SK-N-MC (cell line): ENCODE data around the gene SPINK5.
"Not testable (repeated sequence)": the region's sequence is repeated elsewhere in the genome, so short reads cannot be mapped to it uniquely, and the experiment has no call there.

Experiments
- DNase-seq: peaks from one replicate; pipeline ENCODE4 v3.0.0-alpha.2; 2011; ENCODE audit warnings: low read depth, low spot score
- H3K27ac ChIP-seq: fragments of 200-600 bp; sonication (generic); 2 replicates; pipeline ENCODE4 v1.5.1; 2016; ENCODE audit warnings: mixed run types
- H3K36me3 ChIP-seq: fragments of 200-600 bp; sonication (generic); 2 replicates; pipeline ENCODE4 v1.6.1; 2017; ENCODE audit warnings: antibody characterized with exemption, low read length, mixed read lengths; ENCODE audit not compliant: insufficient read depth
- H3K4me3 ChIP-seq: fragments of 200-600 bp; sonication (generic); 2 replicates; pipeline ENCODE4 v1.5.1; 2016
- H3K9ac ChIP-seq: fragments of 200-600 bp; sonication (generic); 2 replicates; pipeline ENCODE4 v1.8.0; 2017; ENCODE audit warnings: mixed run types, mixed read lengths; ENCODE audit not compliant: insufficient read length
- H3K9me3 ChIP-seq: fragments of 200-600 bp; sonication (generic); 2 replicates; pipeline ENCODE4 v1.6.1; 2017; ENCODE audit warnings: low read depth, mild to moderate bottlenecking, antibody characterized with exemption, low read length, moderate library complexity, mixed read lengths
- EZH2 ChIP-seq: fragments of 200-600 bp; sonication (generic); IDR thresholded peaks from one replicate; pipeline ENCODE4 v1.6.1; 2017; ENCODE audit warnings: antibody characterized with exemption
- FOXP2 ChIP-seq: optimal IDR thresholded peaks from 2 replicates; pipeline ENCODE3; 2011; ENCODE audit warnings: mild to moderate bottlenecking, moderate library complexity; ENCODE audit not compliant: insufficient read depth; ENCODE audit errors: extremely low read length, control extremely low read depth
- POLR2AphosphoS5 ChIP-seq: IDR thresholded peaks from 2 replicates; pipeline ENCODE4 v1.6.1; 2012; ENCODE audit warnings: mild to moderate bottlenecking, low read depth, low read length, borderline replicate concordance

The SPINK5 gene

GRCh38 chr5:148042881-148043280 lies 20.9 kb upstream of the SPINK5 start:
- H3K9me3 ChIP-seq: no peaks in the 10 kb centered on the region
- H3K36me3 ChIP-seq: no peaks in the 10 kb centered on the region
- H3K27ac ChIP-seq: no peak overlapping the region
- no peak overlapping the region for H3K4me3 ChIP-seq
- H3K9ac ChIP-seq: no peak overlapping the region
- no peak for DNase-seq
- TF ChIP-seq EZH2 (no peak), FOXP2 (no peak)

- TF ChIP-seq EZH2 (no peak), FOXP2 (no peak)
- no peak for DNase-seq
- no peak overlapping the region for H3K27ac ChIP-seq
- no peaks in the 10 kb centered on the region for H3K36me3 ChIP-seq
- H3K9ac ChIP-seq: no peak overlapping the region
- no peak overlapping the region for H3K4me3 ChIP-seq
- no peaks in the 10 kb centered on the region for H3K9me3 ChIP-seq
Measured at GRCh38 chr5:148043705-148044104, 20.1 kb upstream of the SPINK5 start.

- H3K9me3 ChIP-seq, H3K36me3 ChIP-seq, H3K4me3 ChIP-seq, H3K27ac ChIP-seq, H3K9ac ChIP-seq, DNase-seq: not testable (repeated sequence)
Measured at GRCh38 chr5:148055160-148055559, 8.6 kb upstream of the SPINK5 start.

DNA sequence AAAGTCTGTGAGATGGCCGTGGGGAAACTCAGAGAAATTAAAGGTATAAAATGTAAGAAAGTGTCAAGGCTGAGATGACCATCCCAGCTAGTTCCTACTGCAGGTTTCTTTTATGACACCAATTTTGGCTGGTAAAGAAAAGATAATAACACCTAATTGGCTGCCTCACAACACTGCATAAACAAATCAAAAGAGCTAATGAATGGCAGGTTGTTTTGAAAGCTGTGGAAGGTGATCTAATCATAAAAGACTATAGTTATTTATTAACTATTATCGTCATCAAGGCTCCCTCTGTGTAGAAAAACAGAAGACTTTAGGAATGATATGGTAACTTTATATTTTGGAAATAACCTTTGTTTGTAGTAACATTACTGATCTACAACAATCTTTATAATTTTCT lies 3.5 kb upstream of the SPINK5 start:
- TF ChIP-seq FOXP2: no peak
- TF ChIP-seq POLR2AphosphoS5: no peak
- no peak for TF ChIP-seq EZH2

DNA sequence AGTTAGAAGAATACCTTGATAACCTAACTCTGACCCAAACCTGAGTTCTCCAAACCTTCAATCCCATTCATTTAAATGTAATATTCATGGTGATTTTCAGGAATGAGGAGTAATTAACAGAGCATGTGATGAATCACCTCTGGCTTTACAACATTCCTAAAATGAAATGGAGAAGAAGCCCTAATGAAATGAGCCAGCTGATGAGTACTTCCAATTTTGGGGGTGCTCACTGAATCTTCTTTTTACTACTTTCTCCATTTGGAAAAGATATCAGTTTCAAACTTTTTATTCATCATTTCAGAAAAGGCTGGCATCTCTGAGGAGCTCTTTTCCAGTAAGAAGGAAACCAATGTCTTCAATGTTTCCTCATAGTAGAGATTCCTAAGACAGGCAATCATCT lies 2.9 kb upstream of the SPINK5 start:
- TF ChIP-seq EZH2 (no peak), POLR2AphosphoS5 (no peak), FOXP2 (no peak)
- no peak for DNase-seq
- H3K27ac ChIP-seq: no peak overlapping the region

More for the DNA sequence above, 3.5 kb upstream of the SPINK5 start:
- DNase-seq: no peak
- H3K9me3 ChIP-seq: peaks cover 1% of the 10 kb centered on the region; the same call in 1 of the 2 replicates
- H3K36me3 ChIP-seq: no peaks in the 10 kb centered on the region
- no peak overlapping the region for H3K4me3 ChIP-seq
- no peak overlapping the region for H3K9ac ChIP-seq
- no peak overlapping the region for H3K27ac ChIP-seq

GRCh38 chr5:148070621-148071020 lies 6.8 kb downstream of the SPINK5 start:
- no peak overlapping the region for H3K4me3 ChIP-seq
- no peaks in the 10 kb centered on the region for H3K36me3 ChIP-seq
- DNase-seq: no peak
- TF ChIP-seq POLR2AphosphoS5 (no peak), FOXP2 (no peak), EZH2 (no peak)
- H3K9ac ChIP-seq: no peak overlapping the region
- no peaks in the 10 kb centered on the region for H3K9me3 ChIP-seq
- no peak overlapping the region for H3K27ac ChIP-seq

More for the DNA sequence above, 2.9 kb upstream of the SPINK5 start:
- H3K9ac ChIP-seq: no peak overlapping the region
- H3K4me3 ChIP-seq: no peak overlapping the region
- H3K9me3 ChIP-seq: no peaks in the 10 kb centered on the region
- H3K36me3 ChIP-seq: no peaks in the 10 kb centered on the region

- DNase-seq: no peak
- TF ChIP-seq EZH2 (no peak), FOXP2 (no peak), POLR2AphosphoS5 (no peak)
- Histone ChIP-seq H3K36me3 (no peaks in the 10 kb centered on the region), H3K27ac (no peak overlapping the region), H3K4me3 (no peak overlapping the region), H3K9me3 (no peaks in the 10 kb centered on the region), H3K9ac (no peak overlapping the region)
Measured at GRCh38 chr5:148072207-148072606, 8.4 kb downstream of the SPINK5 start.

DNA sequence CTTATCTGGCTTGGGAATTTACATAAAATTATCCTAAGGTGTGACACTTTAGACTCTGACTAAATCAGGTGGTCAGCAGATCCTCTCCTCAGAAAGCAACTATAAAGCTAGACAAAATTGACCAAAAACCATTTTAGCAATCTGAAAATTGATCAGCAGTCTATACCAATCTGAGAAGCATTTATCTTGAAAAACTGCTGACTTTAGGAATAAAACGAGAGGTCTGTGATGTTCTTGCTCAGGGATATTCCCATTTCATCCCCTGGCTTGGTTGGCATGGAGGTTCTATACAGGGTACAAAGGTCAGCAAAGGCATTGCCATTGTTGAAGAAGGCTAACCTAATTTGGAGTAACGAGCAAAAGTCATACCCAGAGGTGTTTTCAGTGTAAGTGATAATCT lies 11.7 kb downstream of the SPINK5 start:
- Histone ChIP-seq H3K4me3 (no peak overlapping the region), H3K27ac (no peak overlapping the region), H3K9ac (no peak overlapping the region), H3K36me3 (no peaks in the 10 kb centered on the region), H3K9me3 (no peaks in the 10 kb centered on the region)
- no peak for DNase-seq
- no peak for TF ChIP-seq POLR2AphosphoS5
- TF ChIP-seq FOXP2: no peak
- no peak for TF ChIP-seq EZH2

- Histone ChIP-seq H3K9ac (no peak overlapping the region), H3K27ac (no peak overlapping the region), H3K9me3 (no peaks in the 10 kb centered on the region), H3K36me3 (no peaks in the 10 kb centered on the region), H3K4me3 (no peak overlapping the region)
- DNase-seq: no peak
- TF ChIP-seq EZH2: no peak
- no peak for TF ChIP-seq FOXP2
- TF ChIP-seq POLR2AphosphoS5: no peak
Measured at GRCh38 chr5:148083203-148083602, 19.4 kb downstream of the SPINK5 start.

DNA sequence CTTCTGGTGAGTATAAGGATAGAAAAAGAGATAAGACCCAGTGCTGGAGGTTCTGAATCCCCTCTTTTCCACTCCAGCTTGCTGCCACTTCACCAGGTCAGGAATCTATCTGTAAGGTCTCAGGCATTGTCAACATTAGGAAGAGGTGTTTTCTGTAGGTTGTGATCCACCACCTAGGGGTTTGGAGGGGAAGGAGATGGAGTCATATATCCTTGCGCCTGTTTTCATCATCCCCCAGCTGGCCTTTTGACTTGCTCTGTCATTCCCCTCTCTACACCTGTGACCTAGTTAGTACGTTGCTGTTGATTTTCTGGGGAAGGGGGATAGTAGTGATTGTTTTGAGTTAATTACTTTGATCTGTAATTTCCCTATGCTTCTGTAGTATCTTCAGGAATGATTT lies 20.5 kb downstream of the SPINK5 start:
- TF ChIP-seq EZH2 (no peak), FOXP2 (no peak), POLR2AphosphoS5 (no peak)
- H3K9ac ChIP-seq: no peak overlapping the region
- no peaks in the 10 kb centered on the region for H3K36me3 ChIP-seq
- no peak overlapping the region for H3K4me3 ChIP-seq
- DNase-seq: no peak
- no peaks in the 10 kb centered on the region for H3K9me3 ChIP-seq
- H3K27ac ChIP-seq: no peak overlapping the region

- H3K9ac ChIP-seq: no peak overlapping the region
Measured at GRCh38 chr5:148085310-148085709, 21.5 kb downstream of the SPINK5 start.

More at GRCh38 chr5:148085310-148085709, 21.5 kb downstream of the SPINK5 start:
- Histone ChIP-seq H3K4me3 (no peak overlapping the region), H3K9me3 (no peaks in the 10 kb centered on the region), H3K27ac (no peak overlapping the region), H3K36me3 (no peaks in the 10 kb centered on the region)
- DNase-seq: no peak
- no peak for TF ChIP-seq EZH2
- TF ChIP-seq FOXP2: no peak
- no peak for TF ChIP-seq POLR2AphosphoS5
